ENCODE measurements around the gene SVOPL. TPM values are rescaled to one million over a fixed set of nuclear protein-coding genes. Genes with fewer than 3 reads are reported as not detected.

SVOPL gene
- total and polyA plus RNA-seq, 9 of the 15 experiments (the other 6 are each of a cell fraction or from before 2014, with no cell fraction given) = 0.13 to 0.42 (median 0.20) TPM; not detected in 6

GRCh38 chr7:138565451-138566114 lies 135.6 kb downstream of the SVOPL start (continued):
- TF ChIP-seq ZNF740 (CRISPR knock-in tag; IDR thresholded peaks at IDR 0.05) (peak; percentile 56; the same call in 1 of the 2 replicates), ZNF740 (tag; IDR thresholded peaks at IDR 0.05) (no peak), DACH1 (IDR thresholded peaks at IDR 0.05; ENCODE audit: partially characterized antibody) (no peak), CBX3 (IDR thresholded peaks at IDR 0.05; ENCODE audit: borderline replicate concordance in 1 of 2, low read length in 2 of 2) (peak; percentile 51 to 97), FOSL1 (tag; conservative IDR thresholded peaks at IDR 0.05) (peak; percentile 32; the same call in 1 of the 2 replicates), EGR1 (conservative IDR thresholded peaks at IDR 0.05) (peak; percentile 64), DPF2 (IDR thresholded peaks at IDR 0.05) (peak; percentile 59; the same call in 1 of the 2 replicates), ZEB2 (IDR thresholded peaks at IDR 0.05) (0 out of 2 replicates have a peak, but pooled peaks have one; percentile 34), MTA2 (IDR thresholded peaks at IDR 0.05; ENCODE audit: low read depth) (peak; percentile 52), ZNF318 (IDR thresholded peaks at IDR 0.05; ENCODE audit: borderline replicate concordance in 1 of 2, low read depth in 1 of 2) (peak in 1 of 2 experiments; percentile 24; a peak in 1 of 4 replicates), ESRRA (IDR thresholded peaks at IDR 0.05; ENCODE audit: borderline replicate concordance, low read depth) (0 out of 2 replicates have a peak, but pooled peaks have one; percentile 16), NR2C1 (IDR thresholded peaks at IDR 0.05) (no peak), NR2C1 (tag; IDR thresholded peaks at IDR 0.05) (0 out of 2 replicates have a peak, but pooled peaks have one; percentile 16), KDM1A (IDR thresholded peaks at IDR 0.05) (peak; percentile 69 to 80), HMGN3 (IDR thresholded peaks at IDR 0.05; ENCODE audit: borderline replicate concordance, extremely low read depth, insufficient read length, low read depth, low read length) (no peak)
- TF ChIP-seq, protein P1, sequence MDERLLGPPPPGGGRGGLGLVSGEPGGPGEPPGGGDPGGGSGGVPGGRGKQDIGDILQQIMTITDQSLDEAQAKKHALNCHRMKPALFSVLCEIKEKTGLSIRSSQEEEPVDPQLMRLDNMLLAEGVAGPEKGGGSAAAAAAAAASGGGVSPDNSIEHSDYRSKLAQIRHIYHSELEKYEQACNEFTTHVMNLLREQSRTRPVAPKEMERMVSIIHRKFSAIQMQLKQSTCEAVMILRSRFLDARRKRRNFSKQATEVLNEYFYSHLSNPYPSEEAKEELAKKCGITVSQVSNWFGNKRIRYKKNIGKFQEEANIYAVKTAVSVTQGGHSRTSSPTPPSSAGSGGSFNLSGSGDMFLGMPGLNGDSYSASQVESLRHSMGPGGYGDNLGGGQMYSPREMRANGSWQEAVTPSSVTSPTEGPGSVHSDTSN (CRISPR knock-in tag; IDR thresholded peaks at IDR 0.05; ENCODE audit: low read depth) = no peak
- TF ChIP-seq, protein P1 (tag; conservative IDR thresholded peaks at IDR 0.05; ENCODE audit: low read depth) = 0 out of 2 replicates have a peak, but pooled peaks have one; percentile 9

Data from K562 (cell line).